IMR-90 (cell line): ENCODE measurements around the gene CNDP2. TPM values are rescaled to one million over a fixed set of nuclear protein-coding genes. Genes with fewer than 3 reads are reported as not detected.

Source experiments
- ATAC-seq: fragments of 200-7000 bp; cut with Tn5 transposase; 2 replicates; pipeline ENCODE4 v1.9.1; 2020; ENCODE audit warnings: low read depth, mild to moderate bottlenecking, moderate library complexity
- BruUV-seq: library from RNA; stranded (reverse); fragments of 400-500 nt; replicated peaks from 2 replicates; lab custom pipeline; 2021; lab: Mats Ljungman, UMichigan
- CTCF ChIA-PET: fragments of 300-600 bp; formaldehyde crosslinking; extraction: SDS; loops from one replicate; lab custom pipeline; 2021; ENCODE audit warnings: antibody characterized with exemption; lab: Yijun Ruan, JAX
- POLR2A ChIA-PET: fragments of 300-600 bp; sonication (Branson Sonifier 250); formaldehyde crosslinking; loops from one replicate; lab custom pipeline; 2022; ENCODE audit warnings: antibody characterized with exemption; ENCODE audit not compliant: unreplicated experiment; lab: Charles Lee
- DNase-seq: peaks from one replicate; pipeline ENCODE4 v3.0.0; 2013
- H2AFZ ChIP-seq: replicated peaks from 2 replicates; pipeline ENCODE3; 2013; ENCODE audit warnings: low read length, mild to moderate bottlenecking; ENCODE audit not compliant: poor library complexity
- H2AK5ac ChIP-seq: 2 replicates; pipeline ENCODE4 v1.6.1; 2013; ENCODE audit warnings: low read depth, low read length, inconsistent platforms
- H2AK9ac ChIP-seq: replicated peaks from 2 replicates; pipeline ENCODE3; 2013; ENCODE audit warnings: mild to moderate bottlenecking, low read depth, low read length, moderate library complexity; ENCODE audit not compliant: poor library complexity
- H2BK120ac ChIP-seq: 2 replicates; pipeline ENCODE4 v1.6.1; 2013; ENCODE audit warnings: low read depth, low read length, inconsistent platforms
- H2BK15ac ChIP-seq: 3 replicates; pipeline ENCODE4 v1.6.1; 2013; ENCODE audit warnings: low read depth, low read length, inconsistent platforms
- H2BK20ac ChIP-seq: 2 replicates; pipeline ENCODE4 v1.6.1; 2013; ENCODE audit warnings: low read depth, mild to moderate bottlenecking, inconsistent platforms, low read length, moderate library complexity
- H2BK5ac ChIP-seq: 2 replicates; pipeline ENCODE4 v1.6.1; 2013; ENCODE audit warnings: mild to moderate bottlenecking, low read depth, low read length, inconsistent platforms; ENCODE audit not compliant: poor library complexity, severe bottlenecking
- H3K14ac ChIP-seq: replicated peaks from 2 replicates; pipeline ENCODE4 v1.6.1; 2013; ENCODE audit warnings: low read depth, low read length, inconsistent platforms
- H3K18ac ChIP-seq: 2 replicates; pipeline ENCODE4 v1.6.1; 2013; ENCODE audit warnings: low read depth, low read length, control low read depth
- H3K23ac ChIP-seq: 2 replicates; pipeline ENCODE4 v1.6.1; 2013; ENCODE audit warnings: low read depth, low read length, inconsistent platforms
- H3K27ac ChIP-seq: 2 replicates; pipeline ENCODE4 v1.5.1; 2013; ENCODE audit warnings: mild to moderate bottlenecking, control low read depth, low read length; ENCODE audit not compliant: insufficient read depth
- H3K27me3 ChIP-seq: 2 replicates; pipeline ENCODE4 v1.6.1; 2013; ENCODE audit warnings: low read length; ENCODE audit not compliant: control insufficient read depth, insufficient read depth
- H3K36me3 ChIP-seq: 2 replicates; pipeline ENCODE4 v1.6.1; 2013; ENCODE audit warnings: low read length, mixed read lengths; ENCODE audit not compliant: control insufficient read depth, insufficient read depth
- H3K4ac ChIP-seq: 2 replicates; pipeline ENCODE4 v1.6.1; 2013; ENCODE audit warnings: low read depth, low read length, inconsistent platforms
- H3K4me1 ChIP-seq: 2 replicates; pipeline ENCODE4 v1.6.1; 2013; ENCODE audit warnings: low read length, mixed read lengths; ENCODE audit not compliant: control insufficient read depth, insufficient read depth
- H3K4me2 ChIP-seq: 2 replicates; pipeline ENCODE4 v1.6.1; 2013; ENCODE audit warnings: low read depth, mild to moderate bottlenecking, control low read depth, low read length, moderate library complexity
- H3K4me3 ChIP-seq: 2 replicates; pipeline ENCODE4 v1.5.1; 2013; ENCODE audit warnings: low read depth, mild to moderate bottlenecking, control low read depth, low read length, moderate library complexity; ENCODE audit not compliant: insufficient read depth
- H3K56ac ChIP-seq: 2 replicates; pipeline ENCODE4 v1.6.1; 2013; ENCODE audit warnings: low read length, inconsistent platforms; ENCODE audit not compliant: insufficient read depth; ENCODE audit errors: extremely low read depth
- H3K79me1 ChIP-seq, 2 experiments: 2 replicates each; pipeline ENCODE4 v1.6.1; 2013; ENCODE audit warnings: low read length in 2 of 2, inconsistent platforms in 1 of 2, low read depth in 1 of 2
- H3K9ac ChIP-seq: 2 replicates; pipeline ENCODE4 v1.6.1; 2013; ENCODE audit warnings: low read depth, low read length, control low read depth
- H3K9me1 ChIP-seq: 2 replicates; pipeline ENCODE4 v1.6.1; 2013; ENCODE audit warnings: low read length, inconsistent platforms; ENCODE audit not compliant: insufficient read depth
- H3K9me3 ChIP-seq: 2 replicates; pipeline ENCODE4 v1.6.1; 2013; ENCODE audit warnings: low read length; ENCODE audit not compliant: control insufficient read depth, insufficient read depth
- H4K20me1 ChIP-seq: 2 replicates; pipeline ENCODE4 v1.6.1; 2013; ENCODE audit warnings: low read length, inconsistent platforms; ENCODE audit not compliant: insufficient read depth
- H4K5ac ChIP-seq: 2 replicates; pipeline ENCODE4 v1.6.1; 2013; ENCODE audit warnings: mild to moderate bottlenecking, low read depth, low read length, control low read depth
- H4K8ac ChIP-seq, 2 experiments: 2 replicates each; pipeline ENCODE4 v1.6.1; 2013; ENCODE audit warnings: low read depth in 2 of 2, low read length in 2 of 2, control low read depth in 1 of 2, inconsistent platforms in 1 of 2
- H4K91ac ChIP-seq: 2 replicates; pipeline ENCODE4 v1.6.1; 2013; ENCODE audit warnings: low read depth, low read length, inconsistent platforms; ENCODE audit not compliant: insufficient read depth
- CEBPB ChIP-seq: IDR thresholded peaks from 2 replicates; pipeline ENCODE4 v1.6.1; 2012; ENCODE audit warnings: low read depth, low read length, improper control_type of control experiment
- CHD1 ChIP-seq: IDR thresholded peaks from 2 replicates; pipeline ENCODE4 v1.6.1; 2012; ENCODE audit warnings: low read depth, low read length, improper control_type of control experiment
- CTCF ChIP-seq: conservative IDR thresholded peaks from 2 replicates; pipeline ENCODE4 v1.5.1; 2012; ENCODE audit warnings: mild to moderate bottlenecking, low read depth, low read length, improper control_type of control experiment
- ELK1 ChIP-seq: fragments of 150-350 bp; IDR thresholded peaks from 2 replicates; pipeline ENCODE4 v1.6.1; 2016; ENCODE audit warnings: low read depth, mild to moderate bottlenecking, low read length, moderate library complexity, borderline replicate concordance
- MAFK ChIP-seq: IDR thresholded peaks from 2 replicates; pipeline ENCODE4 v1.6.1; 2012; ENCODE audit warnings: low read depth, low read length, improper control_type of control experiment
- MAZ ChIP-seq: IDR thresholded peaks from 2 replicates; pipeline ENCODE4 v1.6.1; 2012; ENCODE audit warnings: low read depth, mild to moderate bottlenecking, low read length, improper control_type of control experiment, moderate library complexity, borderline replicate concordance
- MXI1 ChIP-seq: IDR thresholded peaks from 2 replicates; pipeline ENCODE4 v1.6.1; 2012; ENCODE audit warnings: low read depth, mild to moderate bottlenecking, low read length, moderate library complexity, borderline replicate concordance
- NFE2L2 ChIP-seq: fragments of 150-350 bp; IDR thresholded peaks from 2 replicates; pipeline ENCODE4 v1.6.1; 2016; ENCODE audit warnings: low read depth, mild to moderate bottlenecking, low read length
- POLR2A ChIP-seq: IDR thresholded peaks from 2 replicates; pipeline ENCODE4 v1.6.1; 2012; ENCODE audit warnings: mild to moderate bottlenecking, low read depth, low read length
- RAD21 ChIP-seq: IDR thresholded peaks from 2 replicates; pipeline ENCODE4 v1.6.1; 2012; ENCODE audit warnings: low read length, improper control_type of control experiment
- RFX5 ChIP-seq: IDR thresholded peaks from 2 replicates; pipeline ENCODE4 v1.8.0; 2012; ENCODE audit warnings: low read depth, mild to moderate bottlenecking, low read length, moderate library complexity
- SMC3 ChIP-seq: fragments of 150-350 bp; IDR thresholded peaks from 2 replicates; pipeline ENCODE4 v1.6.1; 2016; ENCODE audit warnings: low read depth, mild to moderate bottlenecking, antibody characterized with exemption, low read length, moderate library complexity
- WGBS, 2 experiments: methylation state at CpG; one replicate each; pipeline versions ENCODE4 v1.1.5 to v1.1.7; 2013; ENCODE audit warnings: missing lambda C conversion rate in 2 of 2; ENCODE audit not compliant: insufficient read length in 1 of 2; ENCODE audit errors: extremely low coverage in 2 of 2; 5-methylcytosine and 5-hydroxymethylcytosine counted together
- dilution Hi-C: fragments of 300-500 bp; cut with HindIII; formaldehyde crosslinking; loops from one replicate; pipeline ENCODE4 v1.14.3; 2018; ENCODE audit warnings: low sequenced_read_pairs; ENCODE audit not compliant: unreplicated experiment
- in situ Hi-C: fragments of 300-500 bp; cut with MboI; formaldehyde crosslinking; loops from 3 replicates; pipeline ENCODE4 v1.14.3; 2019; ENCODE audit warnings: low sequenced_read_pairs, inconsistent platforms, mixed read lengths
- intact Hi-C: fragments of 100-400 bp; cut with micrococcal nuclease; formaldehyde crosslinking; loops from 2 replicates; pipeline ENCODE4 v1.10.0; 2022
- polyA plus RNA-seq, 3 experiments: library from polyadenylated mRNA; depleted of rRNA; stranded (reverse); fragments of >200 nt; gene quantifications; 2 replicates each; pipeline ENCODE4 v1.2.3, GENCODE V29; 2012; ENCODE audit warnings: low replicate concordance in 1 of 3
- total RNA-seq: library from RNA; depleted of rRNA; stranded (reverse); fragments of >200 nt; gene quantifications from 2 replicates; pipeline ENCODE4 v1.2.3, GENCODE V29; 2012

Gene CNDP2
- total and polyA plus RNA-seq, 2 of the 4 experiments (the other 2 are of a cell fraction) = 52.0 to 67.9 TPM

- Histone ChIP-seq H3K27ac (no peak overlapping the region), H4K20me1 (no peaks in the 10 kb centered on the region), H3K4me2 (no peak overlapping the region), H3K4ac (no peak overlapping the region), H2AK9ac (no peak overlapping the region), H4K8ac (no peak overlapping the region), H4K5ac (no peak overlapping the region), H4K91ac (no peak overlapping the region), H3K9ac (no peak overlapping the region), H2AFZ (no peak overlapping the region), H2BK5ac (no peak overlapping the region), H3K9me3 (no peaks in the 10 kb centered on the region), H3K56ac (no peak overlapping the region), H3K27me3 (peaks cover 41% of the 10 kb centered on the region), H3K9me1 (no peaks in the 10 kb centered on the region), H3K4me1 (no peaks in the 10 kb centered on the region), H3K14ac (no peak overlapping the region), H3K18ac (no peak overlapping the region), H2BK15ac (no peak overlapping the region), H3K23ac (no peak overlapping the region), H2BK120ac (no peak overlapping the region), H3K4me3 (no peak overlapping the region), H3K36me3 (no peaks in the 10 kb centered on the region), H2BK20ac (no peak overlapping the region), H2AK5ac (no peak overlapping the region), H3K79me1 (no peaks in the 10 kb centered on the region)
- dilution Hi-C loops = no loop called here
- ATAC-seq (no peak), DNase-seq (no peak)
- ChIA-PET POLR2A (no interaction called here), CTCF (interaction anchor here (1.0 kb wide), 1 partner anchor 12 kb away, joined by 3 read pairs; no protein-coding TSS in a partner anchor)
- intact Hi-C loops = no loop called here
- WGBS, 2 experiments = no CpG with 5 or more reads among the region's 4 CpGs
- TF ChIP-seq CHD1 (no peak), MXI1 (no peak), MAFK (no peak), CTCF (no peak), MAZ (no peak), RAD21 (no peak), CEBPB (no peak), POLR2A (no peak), SMC3 (no peak), NFE2L2 (no peak), RFX5 (no peak), ELK1 (no peak)
- in situ Hi-C loops = loop anchor here (25.0 kb wide), 1 partner anchor 346 kb away; no protein-coding TSS in a partner anchor
- no TSS peak for BruUV-seq
Measured at GRCh38 chr18:74558096-74558495, 61.9 kb downstream of the CNDP2 start.
